Kidney epithelial cell (primary cell): ENCODE measurements around the gene FERMT3. TPM values are rescaled to one million over a fixed set of nuclear protein-coding genes. Genes with fewer than 3 reads are reported as not detected.

Experiments used
- DNase-seq: peaks from one replicate; pipeline ENCODE4 v3.0.0-alpha.2; 2010; ENCODE audit warnings: low read depth
- H3K27me3 ChIP-seq: 2 replicates; pipeline ENCODE4 v1.6.0; 2011; ENCODE audit warnings: low read length; ENCODE audit not compliant: control insufficient read depth, insufficient read depth
- H3K36me3 ChIP-seq: 2 replicates; pipeline ENCODE4 v1.5.1; 2011; ENCODE audit warnings: low read length; ENCODE audit not compliant: control insufficient read depth, insufficient read depth
- H3K4me3 ChIP-seq: 2 replicates; pipeline ENCODE4 v1.5.1; 2011; ENCODE audit warnings: low read depth, mild to moderate bottlenecking, control low read depth, low read length
- CTCF ChIP-seq: IDR thresholded peaks from 2 replicates; pipeline ENCODE4 v1.5.1; 2011; ENCODE audit warnings: mild to moderate bottlenecking, moderate library complexity, low read length, control low read depth, inconsistent platforms; ENCODE audit not compliant: insufficient read depth, poor library complexity, severe bottlenecking
- total RNA-seq: library from RNA; depleted of rRNA; stranded (reverse); fragments of >200 nt; gene quantifications from 2 replicates; pipeline ENCODE4 v1.2.3, GENCODE V29; 2015

FERMT3 gene
- total RNA-seq, 1 donor from 2014 or later, result 0.25 TPM

- no peak for TF ChIP-seq CTCF
- Histone ChIP-seq H3K27me3 (no peaks in the 10 kb centered on the region), H3K4me3 (no peak overlapping the region)
These were observed 13.2 kb downstream of the FERMT3 start for GRCh38 chr11:64219755-64220154.

GRCh38 chr11:64220271-64220670 is 13.8 kb downstream of the FERMT3 start:
- DNase-seq, result no peak
- Histone ChIP-seq H3K4me3 (no peak overlapping the region), H3K36me3 (peaks cover 1% of the 10 kb centered on the region), H3K27me3 (no peaks in the 10 kb centered on the region)
- TF ChIP-seq CTCF, result no peak

More at GRCh38 chr11:64219755-64220154, 13.2 kb downstream of the FERMT3 start:
- DNase-seq, result no peak
- H3K36me3 ChIP-seq, result peaks cover 1% of the 10 kb centered on the region

GRCh38 chr11:64220798-64221197 is 14.3 kb downstream of the FERMT3 start:
- Histone ChIP-seq H3K27me3 (no peaks in the 10 kb centered on the region), H3K36me3 (peaks cover 1% of the 10 kb centered on the region), H3K4me3 (no peak overlapping the region)
- TF ChIP-seq CTCF, result no peak
- no peak for DNase-seq

GRCh38 chr11:64222651-64223000 is 16.1 kb downstream of the FERMT3 start:
- Histone ChIP-seq H3K4me3 (no peak overlapping the region), H3K27me3 (no peaks in the 10 kb centered on the region), H3K36me3 (peaks cover 1% of the 10 kb centered on the region)
- no peak for TF ChIP-seq CTCF
- DNase-seq, result no peak

GRCh38 chr11:64223001-64223651 is 16.6 kb downstream of the FERMT3 start:
- no peak for TF ChIP-seq CTCF
- H3K36me3 ChIP-seq, result peaks cover 1% of the 10 kb centered on the region
- H3K27me3 ChIP-seq, result no peaks in the 10 kb centered on the region
- H3K4me3 ChIP-seq, result no peak overlapping the region
- no peak for DNase-seq
